GM19240 (cell line): ENCODE data around the gene NDUFA11.
A peak's percentile ranks its signal among the peaks of the same experiment; 100 is the strongest.

Source experiments
- DNase-seq: peaks from one replicate; pipeline ENCODE4 v3.0.0; 2011; ENCODE audit warnings: low spot score; ENCODE audit not compliant: insufficient read length

The NDUFA11 gene

DNA sequence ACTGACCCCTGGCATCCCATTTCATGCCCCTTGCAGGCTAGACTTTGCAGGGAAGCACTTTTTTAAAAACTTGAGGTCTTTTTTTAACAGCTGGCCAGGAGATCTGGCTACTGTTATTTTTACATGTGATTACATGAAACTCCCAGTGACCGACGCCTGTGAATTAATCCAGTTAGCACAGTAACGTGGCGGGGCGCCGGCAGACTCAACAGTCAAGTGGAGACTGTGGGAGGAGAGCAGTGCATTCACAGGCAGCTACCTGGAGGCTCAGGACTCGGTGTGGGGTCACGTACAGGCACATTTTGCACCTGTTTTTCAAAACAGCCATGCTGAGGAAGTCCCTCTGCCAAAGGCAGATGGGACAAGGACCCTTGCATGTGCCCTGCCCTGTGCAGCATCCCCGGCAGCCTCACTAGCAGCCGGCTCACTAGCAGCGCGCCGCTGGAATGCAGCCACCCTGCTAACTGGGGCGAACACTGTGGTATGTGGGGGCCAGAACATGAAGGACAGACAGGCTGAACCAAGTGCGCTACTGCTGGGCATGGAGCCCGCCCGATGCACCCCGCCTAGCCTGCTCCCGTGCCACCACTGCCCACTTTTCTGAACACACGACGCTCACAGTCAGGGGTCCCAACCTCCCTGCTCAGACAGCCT lies 29.1 kb upstream of the NDUFA11 start:
- DNase-seq, result no peak

DNA sequence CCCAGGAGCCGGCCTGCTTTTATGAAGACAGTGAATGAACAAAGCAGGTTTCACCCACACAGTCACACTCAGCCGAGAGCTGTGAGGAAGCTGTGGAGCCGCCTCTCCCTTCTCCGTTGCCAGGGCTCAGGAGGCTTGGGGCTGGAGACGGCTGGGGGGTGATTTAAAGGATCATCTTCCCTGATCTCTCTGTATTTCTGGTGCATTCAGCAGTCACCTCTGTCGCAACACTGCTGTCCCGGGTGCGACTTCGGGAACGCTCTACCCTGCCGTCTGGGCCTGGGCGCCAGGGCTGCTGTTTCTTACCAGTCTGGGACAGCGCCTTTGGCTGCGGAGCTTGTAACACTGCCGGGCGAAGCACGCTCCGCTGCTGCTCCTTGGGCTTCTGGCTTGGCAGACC lies 28.6 kb upstream of the NDUFA11 start:
- DNase-seq, result no peak

DNA sequence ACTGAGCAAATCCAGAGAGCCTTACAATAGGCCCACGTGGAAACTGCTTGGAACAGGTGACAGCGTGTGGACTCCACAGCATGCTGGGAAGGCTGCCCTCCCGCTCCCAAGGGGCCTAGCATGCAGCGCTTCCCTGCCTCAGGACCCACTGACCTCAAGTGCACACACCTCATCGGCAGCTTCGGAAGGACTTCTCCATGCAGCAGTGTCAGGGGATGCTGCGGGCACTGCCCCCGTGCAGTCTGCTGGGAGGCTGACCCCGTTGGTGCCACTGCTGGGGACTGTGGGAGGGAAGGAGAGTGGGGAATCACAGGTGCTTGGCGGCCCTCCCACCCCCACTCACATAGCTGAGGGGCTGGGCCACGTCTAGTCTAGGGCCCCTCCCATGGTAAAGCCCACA lies 27.7 kb upstream of the NDUFA11 start:
- no peak for DNase-seq

DNA sequence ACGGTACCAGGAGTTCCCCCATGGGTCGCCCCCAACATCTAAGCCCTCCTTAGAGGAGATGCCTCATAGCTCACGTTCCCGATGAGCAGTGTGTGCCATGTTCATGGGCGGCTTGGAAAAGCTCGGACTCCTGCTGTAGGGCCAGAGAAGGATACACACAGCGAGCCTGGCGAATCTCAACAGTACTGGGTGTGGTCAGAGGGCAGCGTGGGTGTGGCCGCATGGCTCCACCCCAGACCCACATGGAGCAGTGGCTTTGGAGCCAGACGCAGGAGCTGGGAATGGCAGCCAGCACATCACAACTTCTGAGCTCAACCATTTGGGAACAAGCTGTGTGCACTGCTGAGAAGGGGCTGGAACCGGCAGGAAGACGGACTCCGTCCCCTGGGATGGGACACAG lies 26.0 kb upstream of the NDUFA11 start:
- no peak for DNase-seq

DNA sequence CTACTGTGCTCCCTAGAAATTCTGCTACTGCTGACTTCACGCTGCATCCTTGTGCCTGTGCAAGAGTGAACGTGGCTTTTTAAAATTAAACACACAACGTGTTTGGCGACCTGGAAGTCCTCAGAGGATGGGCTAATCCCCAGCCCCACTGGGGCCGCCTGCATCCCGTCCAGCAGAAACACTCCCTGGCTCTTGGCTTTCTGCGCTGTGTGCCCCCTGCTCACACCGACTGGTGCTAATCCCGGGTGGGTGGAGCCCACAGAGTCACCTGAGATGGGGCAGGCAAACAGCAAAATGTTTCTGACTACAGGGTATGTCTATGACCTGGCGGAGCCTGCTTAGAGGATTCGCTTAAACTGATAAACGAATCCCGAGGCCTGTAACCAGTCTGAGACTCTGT lies 25.6 kb upstream of the NDUFA11 start:
- no peak for DNase-seq

DNA sequence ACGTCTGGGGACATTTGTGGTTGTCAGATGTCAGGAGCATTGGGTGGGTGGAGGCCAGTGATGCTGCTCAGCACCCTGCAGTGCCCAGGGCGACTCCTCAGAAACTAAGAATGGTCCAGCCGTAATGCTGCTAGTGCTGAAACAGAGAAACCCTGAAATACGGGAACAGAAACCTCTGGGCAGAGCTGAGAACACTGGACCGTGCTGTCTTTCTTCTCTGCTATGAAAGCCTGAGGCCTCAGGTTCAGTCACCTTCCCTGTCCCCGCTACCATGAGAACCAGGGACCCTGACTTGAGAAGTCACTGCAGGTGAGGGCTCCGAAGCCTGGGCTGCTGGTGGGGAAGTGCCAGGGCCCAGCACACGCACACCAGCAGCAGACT lies 23.8 kb upstream of the NDUFA11 start:
- DNase-seq, result peak; percentile 70

DNA sequence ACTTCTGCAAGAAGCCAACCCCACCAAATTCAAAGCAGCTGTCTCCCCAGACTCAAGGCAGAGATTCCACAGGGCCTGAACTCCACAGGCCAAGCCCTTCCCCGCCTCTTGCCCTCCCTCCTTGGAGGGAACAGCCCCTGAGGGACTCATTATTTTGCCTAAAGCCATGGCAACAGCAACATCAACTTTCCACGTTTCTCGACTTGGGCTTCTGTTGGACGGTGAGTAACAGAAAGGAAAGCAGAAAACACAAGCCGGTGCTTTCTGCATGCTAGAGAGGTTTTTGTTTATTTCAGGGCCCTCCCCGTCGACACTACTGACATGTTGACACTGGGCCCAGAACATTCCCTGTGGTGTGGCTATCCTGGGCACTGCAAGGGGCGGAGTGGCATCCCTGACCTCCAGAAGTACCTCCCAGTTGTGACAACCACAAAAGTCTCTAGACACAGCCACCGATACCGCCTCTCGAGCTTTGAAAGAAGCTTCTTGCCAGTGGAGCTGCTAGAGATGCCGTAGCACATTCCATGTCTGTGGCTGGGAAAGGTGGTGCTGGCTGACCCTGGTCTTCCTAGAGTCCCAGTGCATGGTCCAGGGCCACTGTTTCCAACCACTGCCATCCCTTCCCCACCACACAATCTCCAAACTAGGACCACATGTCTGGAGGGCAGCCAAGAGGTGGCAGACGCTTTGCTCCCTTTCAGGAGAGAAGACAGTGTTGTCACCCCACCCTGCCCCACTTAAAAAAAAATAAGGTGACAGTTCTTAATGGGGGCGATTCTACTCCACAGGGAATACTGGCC lies 23.3 kb upstream of the NDUFA11 start:
- DNase-seq, result no peak

DNA sequence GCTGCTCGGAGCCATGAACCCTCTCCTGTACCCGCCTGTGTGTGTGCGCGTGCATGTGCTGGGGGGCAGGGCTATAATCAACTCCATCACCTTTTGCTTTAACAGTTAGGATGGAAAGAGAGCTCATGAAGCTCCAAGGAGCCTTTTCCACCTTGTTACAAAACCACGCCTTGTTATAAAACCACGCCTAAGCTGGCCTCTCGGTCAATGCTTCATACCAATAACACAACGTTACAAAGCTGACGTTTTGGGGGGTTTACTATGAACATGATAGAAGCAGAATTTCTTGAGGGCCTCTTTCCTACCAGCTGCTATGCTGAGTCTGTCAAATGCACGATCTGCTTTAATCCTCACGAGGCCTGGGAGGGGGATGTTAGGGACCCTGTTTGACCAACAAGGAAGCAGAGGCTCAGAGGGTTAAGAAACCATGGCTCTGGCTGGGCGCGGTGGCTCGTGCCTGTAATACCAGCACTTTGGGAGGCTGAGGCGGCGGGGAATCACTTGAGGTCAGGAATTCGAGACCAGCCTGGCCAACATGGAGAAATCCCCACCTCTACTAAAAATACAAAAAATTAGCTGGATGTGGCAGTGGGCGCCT lies 22.3 kb upstream of the NDUFA11 start:
- DNase-seq, result no peak

DNA sequence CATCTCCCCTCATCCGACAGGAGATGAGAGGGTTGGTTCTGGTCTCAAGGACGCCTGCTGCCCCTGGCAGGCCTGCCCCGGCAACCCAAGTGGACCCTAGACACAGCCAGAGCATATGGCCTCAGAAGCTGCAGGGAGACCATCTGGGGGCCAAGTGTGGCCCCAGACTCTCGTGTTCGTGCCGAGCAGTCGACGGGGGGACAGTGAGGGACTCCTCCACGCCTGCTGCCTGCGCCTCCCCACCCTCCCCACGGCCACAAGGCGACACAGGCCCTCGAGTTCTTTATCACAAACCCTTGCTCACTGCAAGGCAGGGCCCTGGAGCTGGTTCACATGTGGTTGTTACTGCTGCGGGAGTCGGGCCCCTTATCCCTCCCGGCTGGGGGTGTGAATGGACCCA lies 19.8 kb upstream of the NDUFA11 start:
- no peak for DNase-seq

DNA sequence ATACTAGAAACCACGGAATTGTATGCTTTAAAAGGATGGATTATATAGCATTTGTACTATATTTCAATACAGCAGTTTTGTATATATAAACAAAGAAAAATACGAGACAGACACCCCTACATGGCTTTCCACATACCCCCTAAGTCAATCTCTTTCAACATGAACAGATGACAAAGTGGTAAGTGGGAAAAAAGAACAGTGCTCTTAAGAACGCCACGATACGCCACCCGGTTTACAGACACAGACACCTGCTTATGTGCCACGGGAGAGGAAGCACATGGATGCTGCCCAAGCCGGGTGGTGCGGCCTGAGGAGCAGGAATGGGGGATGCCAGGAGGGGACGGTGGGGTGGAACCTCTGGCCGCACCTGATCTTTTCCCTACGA lies 18.6 kb upstream of the NDUFA11 start:
- DNase-seq, result no peak

DNA sequence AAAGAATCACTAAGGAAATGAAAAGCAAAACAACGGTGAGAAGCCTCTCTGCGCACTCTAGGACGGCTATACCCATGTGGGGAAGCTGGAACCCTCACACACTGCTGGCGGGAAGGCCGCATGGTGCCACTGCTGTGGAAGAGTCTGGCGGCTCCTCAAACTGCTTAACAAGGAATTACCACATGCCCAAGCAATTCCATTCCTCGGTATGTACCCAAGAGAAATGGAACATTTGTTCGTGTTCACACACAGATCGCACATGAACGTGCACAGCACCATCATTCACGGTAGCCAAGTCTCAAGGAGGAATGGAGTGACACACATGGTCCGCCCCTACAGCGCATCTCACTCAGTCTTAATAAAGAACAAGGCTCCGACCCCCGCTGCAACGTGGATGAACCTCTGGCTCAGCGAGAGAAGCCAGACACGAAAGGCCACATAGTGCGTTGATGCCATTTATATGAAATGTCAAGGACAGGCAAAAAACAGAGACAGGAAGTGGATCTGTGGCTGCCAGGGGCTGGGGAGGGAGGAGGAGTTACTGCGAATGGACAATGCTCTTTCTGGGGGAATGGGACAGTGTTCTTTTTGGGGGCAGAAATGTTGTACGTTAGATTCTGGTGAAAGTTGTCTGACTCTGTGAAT lies 18.0 kb upstream of the NDUFA11 start:
- no peak for DNase-seq

DNA sequence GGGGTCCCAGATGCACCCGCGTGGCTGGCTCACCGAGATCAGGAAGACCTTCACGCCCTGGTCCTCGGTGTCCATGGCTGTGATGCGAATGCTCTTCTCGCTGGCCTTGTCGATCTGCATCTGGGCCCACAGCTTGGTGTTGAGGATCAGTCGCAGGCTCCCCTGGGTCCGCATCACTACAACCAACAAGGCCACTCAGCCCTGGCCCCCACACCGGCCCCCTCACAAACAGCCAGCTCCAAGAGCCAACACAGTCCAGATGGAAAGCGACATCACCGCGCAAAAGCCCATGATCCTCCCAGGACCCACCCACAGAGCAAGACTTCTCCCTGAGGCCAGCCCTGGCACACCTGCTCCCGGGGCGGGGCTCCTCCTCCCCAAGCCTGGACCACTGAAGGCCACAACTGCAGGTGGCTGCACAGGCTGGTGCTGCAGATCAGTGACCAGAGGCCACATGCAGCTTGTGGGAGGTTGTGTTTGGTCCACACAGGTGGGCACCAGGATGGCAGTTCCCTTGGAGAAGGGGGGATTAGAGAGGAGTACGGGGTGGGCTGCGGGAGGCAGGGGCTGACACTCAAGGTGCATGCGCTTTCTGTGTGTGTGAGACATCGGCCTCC lies 15.0 kb upstream of the NDUFA11 start:
- DNase-seq, result no peak

DNA sequence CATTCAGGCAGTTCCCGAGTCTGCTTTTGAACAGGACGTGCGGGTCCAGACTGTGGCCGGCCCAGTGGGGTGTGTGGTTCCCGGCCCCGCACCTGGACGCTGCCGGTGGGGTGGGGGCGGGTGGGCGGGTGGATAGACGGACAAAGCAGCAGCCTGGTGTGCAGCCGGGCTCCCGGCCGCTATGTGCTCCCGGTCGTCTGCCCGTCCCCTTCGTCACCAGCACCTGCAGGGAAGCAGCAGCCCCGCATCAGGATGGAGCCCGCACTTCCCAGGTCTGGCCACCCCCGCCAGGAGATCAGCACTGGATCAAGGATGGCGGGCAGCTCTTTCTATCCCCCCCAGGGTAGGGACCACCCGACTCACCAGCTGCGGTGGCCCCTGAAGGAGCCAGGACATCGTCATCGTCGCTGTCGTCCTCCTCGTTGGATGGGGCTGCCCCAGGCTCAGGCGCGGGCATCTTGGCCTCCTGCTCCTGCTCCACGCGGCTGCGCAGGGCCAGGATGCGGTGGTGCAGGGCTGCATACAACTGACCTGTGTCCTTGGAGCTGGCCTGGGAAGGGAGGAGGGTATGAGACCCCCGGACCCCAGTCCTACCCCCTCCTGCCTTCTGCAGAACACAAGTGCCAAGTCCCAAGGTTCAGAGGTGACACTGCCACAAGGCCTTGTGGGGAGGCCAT lies 14.0 kb upstream of the NDUFA11 start:
- no peak for DNase-seq

DNA sequence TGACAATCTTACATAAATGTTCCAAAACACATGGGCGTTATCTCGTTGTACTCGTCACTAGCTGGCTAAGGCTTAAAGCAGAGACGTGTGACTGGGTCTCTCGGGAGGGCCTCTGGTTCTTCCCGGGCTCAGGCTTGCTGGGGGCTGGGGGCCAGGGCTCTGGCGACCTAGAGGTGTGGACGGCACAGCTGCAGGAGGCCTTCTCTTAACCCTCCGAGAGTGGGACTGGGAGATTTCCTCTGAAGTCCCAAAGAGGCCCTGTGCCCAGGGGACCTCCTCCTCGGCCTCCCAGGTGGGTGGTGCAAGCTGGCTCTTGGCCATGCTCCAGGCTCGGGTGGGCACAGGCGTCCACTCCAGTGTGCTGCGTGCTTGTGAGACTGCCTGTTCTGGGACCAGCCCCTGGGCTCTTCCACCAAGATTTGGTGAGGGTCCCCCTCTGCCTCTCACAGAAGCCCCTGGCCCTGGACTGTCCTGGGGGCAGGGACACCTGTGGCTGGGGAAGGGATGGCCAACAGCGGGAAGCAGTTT lies 12.7 kb upstream of the NDUFA11 start:
- no peak for DNase-seq

DNA sequence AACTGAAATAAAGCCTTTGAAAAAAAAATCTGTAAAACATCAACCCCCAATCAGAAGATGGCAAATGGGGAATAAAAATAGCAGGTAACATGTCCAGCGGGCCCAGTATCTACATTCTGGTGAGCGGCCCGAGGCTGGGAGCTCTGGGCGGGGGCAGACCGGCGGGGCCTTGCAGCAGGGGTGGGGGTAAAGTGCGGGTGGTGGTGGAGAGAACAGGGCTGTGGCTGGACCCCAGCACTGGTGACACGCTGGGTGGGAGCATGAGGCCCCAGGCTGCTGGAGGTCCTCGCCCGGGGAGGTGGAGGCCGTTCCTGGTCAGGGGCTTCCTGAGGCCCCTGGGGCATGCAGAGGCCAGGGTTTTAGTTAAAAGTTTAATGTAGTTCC lies 12.2 kb upstream of the NDUFA11 start:
- DNase-seq, result no peak

DNA sequence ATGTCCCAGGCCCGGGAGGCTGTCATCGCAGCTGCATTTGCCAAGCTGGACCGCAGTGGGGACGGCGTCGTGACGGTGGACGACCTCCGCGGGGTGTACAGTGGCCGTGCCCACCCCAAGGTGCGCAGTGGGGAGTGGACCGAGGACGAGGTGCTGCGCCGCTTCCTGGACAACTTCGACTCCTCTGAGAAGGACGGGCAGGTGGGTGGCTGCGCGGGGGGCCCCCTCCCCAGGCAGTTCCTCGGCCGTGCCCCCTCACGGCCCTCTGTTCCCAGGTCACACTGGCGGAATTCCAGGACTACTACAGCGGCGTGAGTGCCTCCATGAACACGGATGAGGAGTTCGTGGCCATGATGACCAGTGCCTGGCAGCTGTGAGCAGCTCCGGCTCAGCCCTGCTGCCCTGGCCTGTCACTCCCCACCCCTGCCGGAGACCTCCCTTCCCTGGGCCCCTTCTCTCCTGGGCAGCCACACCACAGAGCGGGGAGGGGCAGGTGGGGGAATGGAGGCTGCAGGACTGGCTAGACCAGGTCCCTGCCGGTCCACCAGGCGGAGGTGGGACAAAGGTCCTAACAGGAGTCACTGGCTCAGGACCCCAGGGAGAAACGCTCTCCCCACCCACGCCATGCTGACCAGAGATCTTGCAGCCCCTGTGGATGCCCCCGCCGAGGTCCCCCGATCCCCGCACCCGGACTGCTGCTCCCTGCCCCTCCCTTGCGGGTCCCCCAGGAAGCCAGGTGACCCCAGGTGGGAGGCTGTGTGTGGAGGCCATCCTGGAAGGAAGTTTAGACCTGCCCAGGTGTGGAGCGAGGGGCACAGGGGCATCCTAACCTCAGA lies 11.6 kb upstream of the NDUFA11 start:
- DNase-seq, result no peak

DNA sequence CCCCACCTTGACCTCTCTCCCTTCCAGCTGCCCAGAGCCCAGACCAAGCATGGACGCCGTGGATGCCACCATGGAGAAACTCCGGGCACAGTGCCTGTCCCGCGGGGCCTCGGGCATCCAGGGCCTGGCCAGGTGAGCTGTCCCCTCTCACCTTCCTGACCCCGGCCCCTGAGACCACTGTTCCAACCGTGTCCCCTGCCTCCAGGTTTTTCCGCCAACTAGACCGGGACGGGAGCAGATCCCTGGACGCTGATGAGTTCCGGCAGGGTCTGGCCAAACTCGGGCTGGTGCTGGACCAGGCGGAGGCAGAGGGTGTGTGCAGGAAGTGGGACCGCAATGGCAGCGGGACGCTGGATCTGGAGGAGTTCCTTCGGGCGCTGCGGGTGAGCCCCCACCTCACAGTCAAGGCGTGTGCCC lies 10.8 kb upstream of the NDUFA11 start:
- no peak for DNase-seq

DNA sequence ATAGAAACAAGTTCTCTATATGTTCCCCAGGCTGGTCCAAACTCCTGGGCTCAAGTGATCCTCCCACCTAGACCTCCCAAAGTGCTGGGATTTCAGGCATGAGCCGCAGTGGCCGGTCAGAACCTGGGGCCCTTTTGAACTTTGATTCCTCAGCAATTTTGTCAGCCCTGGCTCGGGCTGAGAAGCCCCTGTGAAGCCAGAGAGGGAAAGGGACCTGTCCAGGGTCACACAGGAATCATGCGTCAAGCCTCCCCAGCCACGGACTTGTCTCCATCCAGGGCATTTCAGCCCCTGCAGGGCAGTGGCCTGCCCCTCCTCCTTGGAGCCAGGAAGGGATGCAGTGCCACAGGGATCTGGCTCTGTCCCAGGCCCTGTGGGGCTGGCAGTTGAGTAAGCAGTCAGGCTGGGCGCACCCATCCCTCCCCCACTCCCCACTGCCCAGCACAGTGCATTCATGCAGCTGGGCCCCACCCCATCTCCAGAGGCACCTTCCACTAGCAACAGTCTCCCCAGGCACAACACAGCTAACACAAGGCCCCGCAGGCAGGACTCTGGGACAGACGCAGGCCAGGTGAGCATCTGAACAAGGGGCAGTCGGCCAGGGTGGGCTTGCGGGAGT lies 10.3 kb upstream of the NDUFA11 start, which contains the start of gene CAPS:
CAPS (plus strand) TSS at position 516 of the 619 bp plus-strand sequence. CDS start 153 bp downstream, outside the sequence.
- no peak for DNase-seq

DNA sequence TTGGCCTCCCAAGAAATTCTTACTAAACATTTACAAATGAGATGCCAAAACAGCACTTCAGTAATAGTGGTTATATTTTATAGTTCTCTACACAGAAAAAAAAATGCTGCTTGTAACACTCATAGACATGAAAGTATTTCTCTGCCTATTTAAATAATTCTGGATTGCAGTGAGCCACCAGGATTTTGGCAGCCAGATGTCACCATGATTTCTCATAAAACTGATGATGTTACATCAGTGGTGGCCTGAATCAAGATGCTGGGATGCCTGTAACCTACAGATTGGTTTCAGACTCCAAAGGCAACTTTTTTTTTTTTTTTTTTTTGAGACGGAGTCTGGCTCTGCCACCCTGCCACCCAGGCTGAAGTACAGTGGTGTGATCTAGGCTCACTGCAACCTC lies 7.8 kb upstream of the NDUFA11 start:
- DNase-seq, result no peak

DNA sequence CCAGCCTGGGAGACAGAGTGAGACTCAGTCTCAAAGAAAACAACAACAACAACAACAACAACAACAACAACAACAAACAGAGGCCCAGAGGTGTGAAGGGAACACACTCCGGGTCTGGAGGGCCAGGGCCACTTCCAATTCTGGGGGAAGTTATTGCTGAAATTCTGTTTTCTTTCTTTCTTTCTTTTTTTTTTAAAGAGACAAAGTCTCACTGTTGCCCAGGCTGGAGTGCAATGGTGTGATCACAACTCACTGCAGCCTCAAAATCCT lies 7.0 kb upstream of the NDUFA11 start:
- DNase-seq, result no peak
